Parathyroid adenoma (tissue), 2 donors: Measurements from ENCODE around the gene NFIC.

Experiments used
- H2AFZ ChIP-seq: fragments of 300-600 bp; sonication (generic); one replicate; pipeline ENCODE4 v1.7.0; 2017; ENCODE audit warnings: antibody characterized with exemption, mild to moderate bottlenecking
- H3K27ac ChIP-seq: fragments of 300-600 bp; sonication (generic); one replicate; pipeline ENCODE4 v1.7.0; 2017
- H3K27me3 ChIP-seq: fragments of 300-600 bp; sonication (generic); one replicate; pipeline ENCODE4 v1.7.0; 2017; ENCODE audit warnings: low read length; ENCODE audit not compliant: control insufficient read depth, insufficient read depth
- H3K36me3 ChIP-seq: fragments of 300-600 bp; sonication (generic); one replicate; pipeline ENCODE4 v1.7.0; 2017; ENCODE audit warnings: low read length; ENCODE audit not compliant: control insufficient read depth, insufficient read depth
- H3K4me1 ChIP-seq: fragments of 300-600 bp; sonication (generic); one replicate; pipeline ENCODE4 v1.7.0; 2017; ENCODE audit warnings: control low read depth
- H3K4me2 ChIP-seq: fragments of 300-600 bp; sonication (generic); one replicate; pipeline ENCODE4 v1.7.0; 2017; ENCODE audit warnings: low read length
- H3K4me3 ChIP-seq: fragments of 300-600 bp; sonication (generic); one replicate; pipeline ENCODE4 v1.7.0; 2017; ENCODE audit warnings: low read depth, low read length
- H3K79me2 ChIP-seq: fragments of 300-600 bp; sonication (generic); one replicate; pipeline ENCODE4 v1.7.0; 2017; ENCODE audit warnings: control low read depth
- H3K9ac ChIP-seq: fragments of 300-600 bp; sonication (generic); one replicate; pipeline ENCODE4 v1.7.0; 2017; ENCODE audit warnings: mild to moderate bottlenecking
- H3K9me3 ChIP-seq: fragments of 300-600 bp; sonication (generic); one replicate; pipeline ENCODE4 v1.7.0; 2017; ENCODE audit warnings: low read length; ENCODE audit not compliant: control insufficient read depth
- CTCF ChIP-seq: fragments of 300-600 bp; sonication (generic); IDR thresholded peaks from one replicate; pipeline ENCODE4 v1.7.0; 2017; ENCODE audit warnings: antibody characterized with exemption, mild to moderate bottlenecking
- donor health status: primary hyperparathyroidism.

The NFIC gene

GRCh38 chr19:3434630-3435553 lies 68.5 kb downstream of the NFIC start:
- no peaks in the 10 kb centered on the region for H3K4me1 ChIP-seq

GRCh38 chr19:3440082-3440481 lies 73.7 kb downstream of the NFIC start:
- peak; percentile 15 for TF ChIP-seq CTCF
- Histone ChIP-seq H3K36me3 (no peaks in the 10 kb centered on the region), H3K27ac (no peak overlapping the region), H3K79me2 (peaks cover 63% of the 10 kb centered on the region), H3K9ac (no peak overlapping the region), H3K4me2 (no peak overlapping the region), H3K27me3 (no peaks in the 10 kb centered on the region), H3K4me3 (no peak overlapping the region), H3K9me3 (no peaks in the 10 kb centered on the region), H3K4me1 (no peaks in the 10 kb centered on the region), H2AFZ (no peak overlapping the region)

More at GRCh38 chr19:3434630-3435553, 68.5 kb downstream of the NFIC start:
- peak overlapping the region; percentile 71 for H3K4me2 ChIP-seq
- peaks cover 40% of the 10 kb centered on the region for H3K79me2 ChIP-seq
- H3K27me3 ChIP-seq, result no peaks in the 10 kb centered on the region
- H3K4me3 ChIP-seq, result peak overlapping the region; percentile 56
- peak overlapping the region; percentile 35 for H2AFZ ChIP-seq
- H3K9ac ChIP-seq, result no peak overlapping the region
- no peaks in the 10 kb centered on the region for H3K9me3 ChIP-seq
- TF ChIP-seq CTCF, result no peak
- H3K36me3 ChIP-seq, result no peaks in the 10 kb centered on the region
- H3K27ac ChIP-seq, result peak overlapping the region; percentile 42

- no peaks in the 10 kb centered on the region for H3K27me3 ChIP-seq
- no peaks in the 10 kb centered on the region for H3K4me1 ChIP-seq
- no peaks in the 10 kb centered on the region for H3K9me3 ChIP-seq
- no peak for TF ChIP-seq CTCF
- H3K79me2 ChIP-seq, result peaks cover 73% of the 10 kb centered on the region
- no peak overlapping the region for H3K9ac ChIP-seq
- H3K4me2 ChIP-seq, result no peak overlapping the region
- H3K36me3 ChIP-seq, result no peaks in the 10 kb centered on the region
- no peak overlapping the region for H3K27ac ChIP-seq
- no peak overlapping the region for H3K4me3 ChIP-seq
- no peak overlapping the region for H2AFZ ChIP-seq
Observed at GRCh38 chr19:3441089-3441985, 75.0 kb downstream of the NFIC start.

- H3K4me3 ChIP-seq, result no peak overlapping the region
- no peaks in the 10 kb centered on the region for H3K9me3 ChIP-seq
- H3K36me3 ChIP-seq, result no peaks in the 10 kb centered on the region
- H3K4me1 ChIP-seq, result no peaks in the 10 kb centered on the region
- H3K27me3 ChIP-seq, result no peaks in the 10 kb centered on the region
- H3K4me2 ChIP-seq, result no peak overlapping the region
- no peak overlapping the region for H3K9ac ChIP-seq
- H2AFZ ChIP-seq, result no peak overlapping the region
- no peak overlapping the region for H3K27ac ChIP-seq
- no peak for TF ChIP-seq CTCF
- peaks cover 73% of the 10 kb centered on the region for H3K79me2 ChIP-seq
Observed at GRCh38 chr19:3441986-3442329, 75.6 kb downstream of the NFIC start.
